Brain pericyte (primary cell): ENCODE measurements around the gene FSD2.
"Not testable (repeated sequence)": the region's sequence is repeated elsewhere in the genome, so short reads cannot be mapped to it uniquely, and the experiment has no call there.

Experiments
- DNase-seq: peaks from one replicate; pipeline ENCODE4 v3.0.0-alpha.2; 2012; ENCODE audit warnings: low read depth, low spot score

Gene FSD2

DNA sequence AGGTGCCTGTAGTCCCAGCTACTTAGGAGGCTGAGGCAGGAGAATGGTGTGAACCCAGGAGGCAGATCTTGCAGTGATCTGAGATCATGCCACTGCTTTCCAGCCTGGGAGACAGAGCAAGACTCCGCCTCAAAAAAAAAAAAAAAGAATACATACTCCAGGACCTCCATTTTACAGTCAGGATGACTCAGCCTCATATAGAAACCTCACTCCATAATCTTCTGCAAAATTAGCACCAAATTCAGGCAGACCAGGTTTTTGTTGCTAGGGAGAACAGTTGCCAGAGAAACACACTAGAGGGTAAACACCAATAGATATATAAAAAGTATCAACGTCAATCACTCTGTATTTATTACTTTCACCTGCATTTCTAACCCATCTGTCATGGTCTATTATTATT is 67.9 kb downstream of the FSD2 start:
- no peak for DNase-seq

DNA sequence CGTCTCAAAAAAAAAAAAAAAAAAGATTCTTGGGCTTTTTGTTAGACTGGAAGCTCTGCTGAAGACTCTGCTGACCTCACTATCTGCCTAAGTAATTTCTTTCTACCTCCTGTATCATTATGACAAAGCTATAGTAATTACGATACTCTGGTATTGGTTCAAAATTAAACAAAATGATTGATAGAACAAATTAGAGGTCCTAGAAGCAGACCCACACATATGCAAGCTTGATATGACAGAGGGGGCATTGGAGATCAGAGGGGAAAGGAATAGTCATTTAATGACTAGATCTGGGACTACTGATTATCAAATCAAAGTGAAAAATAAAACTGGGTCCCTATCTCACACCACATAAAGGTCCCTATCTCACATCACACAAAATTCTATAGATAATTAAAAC is 74.3 kb downstream of the FSD2 start:
- no peak for DNase-seq

DNA sequence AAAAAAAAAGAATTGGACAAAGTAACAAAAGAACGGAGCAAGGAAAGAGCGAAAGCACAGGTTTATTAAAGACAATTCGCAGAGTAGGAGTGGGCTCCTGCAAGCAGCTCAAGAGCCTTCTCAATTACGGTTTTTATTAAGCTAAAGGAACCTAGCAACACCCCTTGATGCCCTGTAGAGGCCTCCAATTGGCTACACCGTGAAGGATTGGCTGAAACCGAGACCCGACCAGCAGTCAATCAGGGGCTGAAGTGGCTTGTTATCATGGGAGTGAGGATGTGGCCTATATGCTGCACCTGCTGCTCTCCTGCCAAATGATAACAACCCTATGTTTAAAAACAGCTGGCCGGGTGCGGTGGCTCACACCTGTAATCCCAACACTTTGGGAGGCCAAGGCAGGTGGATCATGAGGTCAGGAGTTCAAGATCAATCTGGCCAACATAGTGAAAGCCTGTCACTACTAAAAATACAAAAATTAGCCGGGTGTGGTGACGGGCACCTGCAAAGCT is 75.8 kb downstream of the FSD2 start:
- DNase-seq = no peak

DNA sequence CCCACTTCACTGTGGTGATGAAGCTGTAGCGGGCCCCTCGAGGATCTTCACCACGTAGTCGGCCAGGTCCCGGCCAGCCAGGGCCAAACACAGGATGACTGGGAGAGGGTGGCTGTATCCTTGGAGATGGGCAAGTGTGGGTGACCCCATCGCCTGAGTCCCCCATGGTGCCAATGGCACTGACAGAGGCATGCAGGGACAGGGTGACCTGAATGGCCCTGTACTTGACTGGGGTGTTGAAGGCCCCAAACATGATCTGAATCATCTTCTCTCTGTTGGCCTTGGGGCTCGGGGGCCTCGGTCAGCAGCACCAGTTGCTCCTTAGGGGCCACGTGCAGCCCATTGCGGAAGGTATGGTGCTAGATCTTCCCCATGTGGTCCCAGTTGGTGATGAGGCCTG is 79.1 kb downstream of the FSD2 start:
- DNase-seq = no peak

DNA sequence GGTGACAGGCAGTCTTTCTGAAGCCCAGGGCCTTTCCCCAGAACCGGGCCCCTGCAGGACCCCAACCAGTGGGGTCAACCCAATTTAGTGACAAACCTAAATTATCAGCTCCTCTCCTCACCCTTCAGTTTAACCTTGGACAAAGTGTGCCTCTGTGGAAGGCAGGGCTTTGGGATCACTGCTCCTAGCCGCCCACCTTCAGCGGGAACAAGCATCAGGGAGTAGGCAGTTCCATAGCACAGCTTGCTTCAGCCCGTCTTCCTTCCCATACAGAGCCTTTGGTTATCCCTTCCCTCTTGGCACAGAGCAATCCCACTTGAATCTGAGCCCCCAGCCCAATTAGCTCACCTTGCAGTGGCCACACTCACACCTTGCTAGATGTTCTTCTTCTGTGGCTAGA is 90.9 kb downstream of the FSD2 start:
- DNase-seq = no peak

DNA sequence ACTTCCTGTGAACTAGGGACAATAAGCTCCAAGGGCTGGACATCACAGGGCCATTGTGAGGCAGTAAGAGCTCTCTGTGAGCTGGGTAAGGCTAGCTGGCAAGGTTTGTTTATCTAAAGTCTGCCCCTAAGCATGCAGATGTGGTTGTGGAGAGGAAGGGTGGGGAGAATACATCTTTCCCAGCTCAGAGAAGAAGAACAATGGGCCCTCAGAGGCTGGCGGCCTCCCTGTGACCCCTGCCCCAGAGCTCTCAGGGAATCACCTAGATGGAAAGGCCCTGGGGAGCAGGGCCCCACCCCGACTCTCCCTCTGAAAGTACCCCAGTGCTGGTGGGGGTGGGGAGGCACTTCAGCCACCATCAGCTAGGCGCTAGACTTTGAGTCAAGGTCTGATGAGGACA is 91.9 kb downstream of the FSD2 start:
- DNase-seq = no peak

DNA sequence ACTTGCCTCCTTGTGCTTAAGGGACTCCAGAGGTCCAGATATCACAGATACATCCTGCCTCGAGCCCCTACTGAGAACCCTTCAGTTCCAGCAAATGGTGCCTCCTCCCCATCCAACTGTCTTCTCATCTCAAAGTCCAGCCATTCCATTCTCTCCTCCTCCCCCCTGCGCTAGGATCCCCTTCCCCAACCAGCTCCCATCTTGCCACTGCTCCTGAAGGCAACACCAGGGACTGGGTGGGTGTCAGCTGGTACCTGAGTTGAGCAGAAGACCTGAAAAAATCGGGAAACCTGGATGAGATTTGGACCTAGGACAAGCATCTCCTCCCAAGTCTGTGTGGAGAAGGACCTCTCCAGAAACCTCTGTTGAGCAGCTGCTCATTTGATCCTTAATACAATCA is 93.8 kb downstream of the FSD2 start:
- no peak for DNase-seq

DNA sequence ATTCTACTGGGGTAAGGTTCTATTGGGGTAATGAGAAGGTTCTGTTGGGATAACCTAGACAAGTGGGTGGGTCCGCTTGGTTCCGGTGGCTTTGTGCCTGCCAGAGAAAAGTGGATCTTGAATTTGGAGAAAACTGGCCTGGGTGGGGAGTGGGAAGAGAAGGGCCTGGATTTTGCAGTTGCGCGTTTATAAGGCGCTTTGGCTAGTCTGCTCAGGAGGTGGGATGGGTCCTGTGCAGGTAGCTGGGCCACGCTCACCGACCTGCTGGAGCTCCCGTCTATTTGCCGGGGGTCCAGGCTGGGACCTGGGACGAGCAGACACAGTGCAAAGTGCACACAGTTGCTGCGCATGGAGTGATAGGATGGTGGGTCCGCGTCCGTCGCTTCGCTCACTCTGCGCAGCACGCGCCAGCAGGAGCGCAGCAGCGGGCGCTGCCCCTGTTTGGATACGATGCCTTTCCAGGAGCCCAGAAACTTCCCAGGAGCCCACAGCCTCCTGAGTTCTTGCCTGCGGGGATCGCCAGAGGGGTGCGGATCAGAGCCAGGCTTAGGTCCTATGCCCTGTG is 94.9 kb downstream of the FSD2 start:
- no peak for DNase-seq

DNA sequence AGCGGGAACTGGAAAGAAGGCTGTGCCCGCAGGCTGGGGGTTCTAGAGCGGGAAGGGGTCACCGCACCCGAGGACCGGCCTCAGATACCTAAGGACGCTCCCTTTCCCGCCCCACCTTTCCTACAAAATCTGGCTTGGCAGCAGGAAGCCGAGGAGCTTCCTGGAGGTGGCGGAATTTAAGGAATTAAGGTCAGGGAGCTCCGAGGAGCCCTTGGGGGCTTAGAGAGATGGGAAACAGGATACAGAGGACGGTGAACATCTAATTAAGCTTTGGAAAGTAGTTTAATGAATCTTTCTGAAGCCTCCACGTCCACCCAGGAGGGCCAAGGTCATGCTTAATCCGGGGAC is 95.7 kb downstream of the FSD2 start:
- no peak for DNase-seq

DNA sequence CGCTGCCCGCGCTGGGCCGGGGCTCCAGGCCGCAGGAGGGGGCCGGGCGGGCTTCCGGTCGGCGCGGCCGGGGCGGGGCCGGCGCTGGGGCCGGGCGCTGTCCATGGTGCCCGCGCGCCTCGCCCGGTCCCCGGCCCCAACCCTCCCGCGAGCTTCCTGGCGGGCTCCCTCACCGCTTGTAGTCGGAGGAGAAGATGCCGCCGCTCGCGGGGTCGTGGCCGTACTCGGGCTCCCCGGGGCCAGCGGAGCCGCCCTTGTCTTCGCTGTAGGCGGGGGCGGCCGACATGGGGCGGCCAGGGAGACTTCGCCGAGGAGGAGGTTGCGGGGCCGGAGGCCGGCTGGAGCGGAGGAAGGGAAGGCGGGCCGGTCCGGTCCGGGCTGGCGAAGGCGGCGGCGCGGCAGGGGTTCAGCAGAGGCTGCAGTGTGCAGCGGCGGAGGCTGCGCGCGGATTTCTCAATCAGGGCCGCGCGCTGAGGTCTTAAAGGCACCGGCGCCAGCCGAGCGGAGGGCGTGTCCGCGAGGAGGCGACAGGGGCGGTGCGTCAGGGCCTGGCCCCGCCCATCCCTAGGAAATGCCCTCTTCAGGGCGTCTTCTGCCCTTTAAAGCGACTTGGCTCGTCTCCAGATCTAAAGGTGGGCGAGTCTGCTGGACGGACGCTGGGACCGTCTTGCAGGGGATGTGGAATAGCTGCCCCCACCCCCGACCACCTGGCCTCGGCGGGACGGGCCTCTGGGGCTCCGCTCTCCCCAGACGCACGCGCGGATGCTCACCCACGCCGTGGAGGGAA is 96.3 kb downstream of the FSD2 start, which contains the start of gene AP3B2:
AP3B2 (minus strand) TSS at position 455 of the 787 bp plus-strand sequence; CDS start at position 286, 169 bp downstream.
- DNase-seq = peak; percentile 11

DNA sequence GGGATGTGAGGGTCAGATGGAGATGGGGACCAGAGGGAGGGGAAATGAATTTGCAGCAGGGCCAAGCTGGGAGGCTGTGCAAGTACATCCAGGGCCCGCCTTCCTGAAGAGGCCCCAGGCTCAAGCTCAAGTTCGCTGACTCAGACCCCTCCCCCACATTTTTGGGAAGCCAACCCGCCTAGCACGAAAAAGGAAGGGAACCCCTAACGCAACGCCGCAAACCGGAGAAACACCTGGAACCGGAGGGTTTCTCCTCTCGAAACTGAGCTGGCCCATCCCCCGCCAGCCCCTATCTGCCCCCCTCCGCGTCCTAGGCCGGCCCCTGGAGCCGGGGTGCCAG is 96.8 kb downstream of the FSD2 start:
- DNase-seq = no peak

DNA sequence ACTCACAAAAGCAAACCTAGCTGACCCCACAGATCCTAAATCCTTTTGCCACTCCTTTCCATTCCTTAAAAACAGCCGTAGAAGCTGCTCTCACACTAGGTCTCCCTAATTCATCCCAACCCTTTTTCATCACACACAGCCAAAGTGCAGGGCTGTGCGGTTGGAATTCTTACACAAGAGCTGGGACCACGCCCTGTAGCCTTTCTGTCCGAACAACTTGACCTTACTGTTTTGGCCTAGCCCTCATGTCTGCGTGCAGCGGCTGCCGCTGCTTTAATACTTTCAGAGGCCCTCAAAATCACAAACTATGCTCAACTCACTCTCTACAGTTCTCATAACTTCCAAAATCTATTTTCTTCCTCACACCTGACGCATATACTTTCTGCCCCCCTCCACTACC is 100.0 kb downstream of the FSD2 start:
- DNase-seq = not testable (repeated sequence)
